H9 (cell line): ENCODE measurements around the gene CCDC116. TPM values are rescaled to one million over a fixed set of nuclear protein-coding genes. Genes with fewer than 3 reads are reported as not detected.

Source experiments
- DNase-seq: peaks from one replicate; pipeline ENCODE4 v3.0.0-alpha.2; 2017
- H2AFZ ChIP-seq: one replicate; pipeline ENCODE4 v1.6.1; 2013; ENCODE audit warnings: mild to moderate bottlenecking, low read length, control low read depth, moderate library complexity
- H2AK5ac ChIP-seq: 2 replicates; pipeline ENCODE4 v1.6.1; 2013; ENCODE audit warnings: low read length, control low read depth, mixed read lengths; ENCODE audit not compliant: insufficient read length
- H2BK120ac ChIP-seq: one replicate; pipeline ENCODE4 v1.6.1; 2013; ENCODE audit warnings: low read depth, mild to moderate bottlenecking, low read length, control low read depth, inconsistent platforms; ENCODE audit not compliant: poor library complexity, severe bottlenecking
- H2BK12ac ChIP-seq: 2 replicates; pipeline ENCODE4 v1.6.1; 2013; ENCODE audit warnings: low read length, control low read depth, mixed read lengths, low read depth; ENCODE audit not compliant: insufficient read length
- H2BK15ac ChIP-seq: 2 replicates; pipeline ENCODE4 v1.6.1; 2013; ENCODE audit warnings: low read depth, low read length, control low read depth
- H2BK20ac ChIP-seq: one replicate; pipeline ENCODE4 v1.6.1; 2013; ENCODE audit warnings: low read depth, mild to moderate bottlenecking, low read length, control low read depth, inconsistent platforms; ENCODE audit not compliant: poor library complexity, severe bottlenecking
- H2BK5ac ChIP-seq: 2 replicates; pipeline ENCODE4 v1.6.1; 2013; ENCODE audit warnings: low read length, control low read depth, mixed read lengths; ENCODE audit not compliant: insufficient read length
- H3K14ac ChIP-seq: 2 replicates; pipeline ENCODE4 v1.6.1; 2013; ENCODE audit warnings: low read length, control low read depth; ENCODE audit not compliant: insufficient read depth
- H3K18ac ChIP-seq: 2 replicates; pipeline ENCODE4 v1.6.1; 2013; ENCODE audit warnings: low read depth, mild to moderate bottlenecking, mixed read lengths, low read length, control low read depth; ENCODE audit not compliant: insufficient read length
- H3K23ac ChIP-seq: 2 replicates; pipeline ENCODE4 v1.6.1; 2013; ENCODE audit warnings: low read length, control low read depth, mixed read lengths, low read depth; ENCODE audit not compliant: insufficient read length
- H3K23me2 ChIP-seq: 2 replicates; pipeline ENCODE4 v1.6.1; 2013; ENCODE audit warnings: low read depth, mild to moderate bottlenecking, mixed read lengths, low read length, control low read depth; ENCODE audit not compliant: insufficient read length, poor library complexity, severe bottlenecking
- H3K27ac ChIP-seq: 2 replicates; pipeline ENCODE4 v1.5.1; 2013; ENCODE audit warnings: low read length, control low read depth, mixed read lengths, low read depth; ENCODE audit not compliant: insufficient read length
- H3K27me3 ChIP-seq: 2 replicates; pipeline ENCODE4 v1.6.1; 2013; ENCODE audit warnings: low read length, control low read depth, inconsistent platforms; ENCODE audit not compliant: insufficient read depth
- H3K4ac ChIP-seq: 2 replicates; pipeline ENCODE4 v1.6.1; 2013; ENCODE audit warnings: low read depth, mild to moderate bottlenecking, control low read depth, inconsistent platforms, low read length, moderate library complexity
- H3K4me1 ChIP-seq: 2 replicates; pipeline ENCODE4 v1.6.1; 2013; ENCODE audit warnings: low read length, control low read depth, inconsistent platforms; ENCODE audit not compliant: insufficient read depth
- H3K4me2 ChIP-seq: 2 replicates; pipeline ENCODE4 v1.6.1; 2013; ENCODE audit warnings: low read length, control low read depth, mixed read lengths; ENCODE audit not compliant: insufficient read length, insufficient read depth
- H3K56ac ChIP-seq: 2 replicates; pipeline ENCODE4 v1.6.1; 2013; ENCODE audit warnings: low read depth, mild to moderate bottlenecking, mixed read lengths, low read length, control low read depth; ENCODE audit not compliant: insufficient read length
- H3K79me1 ChIP-seq: 2 replicates; pipeline ENCODE4 v1.6.1; 2013; ENCODE audit warnings: low read depth, mild to moderate bottlenecking, moderate library complexity, low read length, control low read depth, inconsistent platforms; ENCODE audit not compliant: insufficient read depth, poor library complexity, severe bottlenecking
- H3K79me2 ChIP-seq: 2 replicates; pipeline ENCODE4 v1.6.1; 2013; ENCODE audit warnings: low read length, control low read depth, inconsistent platforms; ENCODE audit not compliant: insufficient read depth
- H3K9ac ChIP-seq: 2 replicates; pipeline ENCODE4 v1.6.1; 2013; ENCODE audit warnings: low read length, control low read depth, mixed read lengths; ENCODE audit not compliant: insufficient read length; ENCODE audit errors: extremely low read depth
- H3K9me3 ChIP-seq: one replicate; pipeline ENCODE4 v1.6.1; 2013; ENCODE audit warnings: low read depth, low read length, inconsistent platforms; ENCODE audit not compliant: control insufficient read depth
- H3T11ph ChIP-seq: one replicate; pipeline ENCODE4 v1.6.1; 2013; ENCODE audit warnings: mild to moderate bottlenecking, low read length, control low read depth, inconsistent platforms
- H4K20me1 ChIP-seq: one replicate; pipeline ENCODE4 v1.6.1; 2013; ENCODE audit not compliant: control insufficient read depth, insufficient read length, insufficient read depth
- H4K5ac ChIP-seq: 2 replicates; pipeline ENCODE4 v1.6.1; 2013; ENCODE audit warnings: low read depth, mild to moderate bottlenecking, mixed read lengths, low read length, control low read depth; ENCODE audit not compliant: insufficient read length
- H4K8ac ChIP-seq: replicated peaks from 2 replicates; pipeline ENCODE4 v1.6.1; 2013; ENCODE audit warnings: low read length, control low read depth, mixed read lengths, low read depth; ENCODE audit not compliant: insufficient read length
- H4K91ac ChIP-seq: 2 replicates; pipeline ENCODE4 v1.6.1; 2013; ENCODE audit warnings: low read depth, mild to moderate bottlenecking, moderate library complexity, mixed read lengths, low read length, control low read depth; ENCODE audit not compliant: insufficient read length
- H3K27ac Mint-ChIP-seq, 3 experiments: 2 replicates in 2 of 3; 3 replicates in 1 of 3; pipeline ENCODE4 v1.8.0; 2020 to 2021; ENCODE audit warnings: mixed read lengths in 3 of 3, mild to moderate bottlenecking in 1 of 3, moderate library complexity in 1 of 3
- H3K27me3 Mint-ChIP-seq: 2 replicates; pipeline ENCODE4 v1.8.0; 2021; ENCODE audit warnings: low read depth, mild to moderate bottlenecking, moderate library complexity, mixed read lengths
- H3K36me3 Mint-ChIP-seq, 3 experiments: 2 replicates in 2 of 3; 3 replicates in 1 of 3; pipeline ENCODE4 v1.8.0; 2020 to 2021; ENCODE audit warnings: low read depth in 3 of 3, mixed read lengths in 3 of 3; ENCODE audit not compliant: insufficient read depth in 1 of 3
- H3K4me1 Mint-ChIP-seq, 2 experiments: 2 replicates each; pipeline ENCODE4 v1.8.0; 2020; ENCODE audit warnings: mixed read lengths in 2 of 2
- H3K4me3 Mint-ChIP-seq, 2 experiments: 2 replicates in 1 of 2; 3 replicates in 1 of 2; pipeline ENCODE4 v1.8.0; 2020 to 2021; ENCODE audit warnings: mild to moderate bottlenecking in 2 of 2, mixed read lengths in 2 of 2, moderate library complexity in 1 of 2
- H3K9me3 Mint-ChIP-seq, 2 experiments: 2 replicates in 1 of 2; 3 replicates in 1 of 2; pipeline ENCODE4 v1.8.0; 2020; ENCODE audit warnings: mild to moderate bottlenecking in 2 of 2, mixed read lengths in 2 of 2, moderate library complexity in 1 of 2
- CTCF ChIP-seq: fragments of 200-600 bp; sonication (generic); conservative IDR thresholded peaks from 3 replicates; pipeline ENCODE4 v1.8.0; 2021; ENCODE audit warnings: antibody characterized with exemption, mild to moderate bottlenecking
- WGBS: extraction: QIAGEN DNeasy Blood & Tissue Kit; methylation state at CpG from one replicate; pipeline ENCODE4 v1.1.7; 2013; ENCODE audit warnings: missing lambda C conversion rate, low lambda C conversion rate, mixed read lengths; ENCODE audit not compliant: insufficient read length; ENCODE audit errors: extremely low coverage; 5-methylcytosine and 5-hydroxymethylcytosine counted together
- total RNA-seq: library from RNA; stranded (reverse); gene quantifications from 2 replicates; pipeline ENCODE4 v1.2.1, GENCODE V29; 2021

CCDC116 gene
- total RNA-seq, 1 experiment from 2014 or later = 0.63 TPM

DNA sequence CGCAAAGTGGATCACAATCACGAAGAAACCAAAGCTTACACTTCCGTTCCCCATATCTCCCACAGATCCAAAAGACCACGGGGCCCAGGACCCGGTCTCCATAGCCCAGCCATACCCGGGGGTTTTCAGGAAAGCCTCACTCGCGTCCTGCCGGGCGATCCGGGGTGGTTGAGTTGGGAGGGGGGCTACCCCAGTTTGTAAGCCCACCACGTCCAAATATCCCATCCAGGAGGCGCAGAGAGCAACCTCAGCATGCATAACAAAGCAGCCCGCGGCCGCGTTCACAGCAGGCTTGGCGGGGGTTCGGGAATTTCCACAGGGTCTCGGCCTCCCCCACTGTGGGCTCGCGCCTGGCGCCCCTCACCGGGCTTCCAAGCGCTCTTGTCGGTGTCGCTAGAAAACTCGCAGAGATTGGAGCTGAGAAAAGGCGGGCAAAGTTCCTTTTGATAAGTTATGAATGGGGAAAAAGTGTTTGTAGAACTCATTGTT is 19.0 kb downstream of the CCDC116 start:
- TF ChIP-seq CTCF = no peak
- H3K27me3 ChIP-seq = no peaks in the 10 kb centered on the region
- no peak overlapping the region for H2BK5ac ChIP-seq
- H3K14ac ChIP-seq = peak overlapping the region; percentile 65
- Mint-ChIP-seq H3K4me1 (peaks cover 20 to 23% of the 10 kb centered on the region in 2 experiments), H3K27me3 (no peaks in the 10 kb centered on the region), H3K27ac (peak overlapping the region; percentile 83 to 96 (median 96)), H3K9me3 (no peaks in the 10 kb centered on the region), H3K4me3 (peak overlapping the region; percentile 84 to 92), H3K36me3 (peaks cover 13 to 30% (median 16%) of the 10 kb centered on the region in 3 experiments; a peak in 6 of 7 replicates)
- no peak overlapping the region for H4K8ac ChIP-seq
- no peak overlapping the region for H3K27ac ChIP-seq
- peak overlapping the region; percentile 59 for H2AFZ ChIP-seq
- peaks cover 18% of the 10 kb centered on the region for H3K23me2 ChIP-seq
- H4K91ac ChIP-seq = no peak overlapping the region
- peak overlapping the region; percentile 61 for H3K9ac ChIP-seq
- H3K56ac ChIP-seq = no peak overlapping the region
- no peak overlapping the region for H2AK5ac ChIP-seq
- no peak overlapping the region for H2BK20ac ChIP-seq
- peak overlapping the region; percentile 81; the same call in 1 of the 2 replicates for H3K4ac ChIP-seq
- H4K5ac ChIP-seq = no peak overlapping the region
- no peak overlapping the region for H3T11ph ChIP-seq
- peaks cover under 1% of the 10 kb centered on the region; the same call in 1 of the 2 replicates for H3K4me1 ChIP-seq
- no peak overlapping the region for H3K23ac ChIP-seq
- peak overlapping the region; percentile 86 for H3K4me2 ChIP-seq
- H3K79me1 ChIP-seq = no peaks in the 10 kb centered on the region
- DNase-seq = peak; percentile 51
- no peak overlapping the region for H2BK15ac ChIP-seq
- peak overlapping the region; percentile 82 for H3K18ac ChIP-seq
- no peaks in the 10 kb centered on the region for H4K20me1 ChIP-seq
- no peaks in the 10 kb centered on the region for H3K9me3 ChIP-seq
- no peaks in the 10 kb centered on the region for H3K79me2 ChIP-seq
- no peak overlapping the region for H2BK12ac ChIP-seq
- no CpG with 5 or more reads among the region's 29 CpGs for WGBS
- H2BK120ac ChIP-seq = no peak overlapping the region
